GM21576 (cell line): ENCODE measurements around the gene ERBB4.
A peak's percentile ranks its signal among the peaks of the same experiment; 100 is the strongest.
"Not testable (repeated sequence)": the region's sequence is repeated elsewhere in the genome, so short reads cannot be mapped to it uniquely, and the experiment has no call there.

Experiments used
- ATAC-seq: cut with Tn5 transposase; IDR thresholded peaks from one replicate; pipeline ENCODE4 v1.9.1; 2021; ENCODE audit warnings: mild to moderate bottlenecking, moderate library complexity; ENCODE audit not compliant: unreplicated experiment

ERBB4 gene

DNA sequence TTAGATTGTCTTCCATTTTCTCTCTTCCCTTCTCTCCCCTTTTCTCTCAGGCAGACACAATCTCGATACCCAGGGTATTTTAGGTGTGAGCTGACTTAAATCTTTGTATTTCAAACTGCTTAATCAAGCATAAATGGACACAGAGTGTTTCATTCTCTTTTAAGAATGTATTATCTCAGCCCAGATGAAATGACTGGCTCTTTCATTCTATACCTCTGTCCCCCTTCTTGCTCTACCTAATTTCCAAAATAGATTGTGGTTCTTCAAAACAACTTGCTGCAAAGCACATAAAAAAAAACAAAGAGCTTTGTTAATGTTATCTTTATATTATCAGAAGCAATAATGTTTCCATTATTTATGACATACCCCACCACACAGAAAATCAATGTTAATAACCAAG lies 514.6 kb downstream of the ERBB4 start:
- ATAC-seq, result no peak

DNA sequence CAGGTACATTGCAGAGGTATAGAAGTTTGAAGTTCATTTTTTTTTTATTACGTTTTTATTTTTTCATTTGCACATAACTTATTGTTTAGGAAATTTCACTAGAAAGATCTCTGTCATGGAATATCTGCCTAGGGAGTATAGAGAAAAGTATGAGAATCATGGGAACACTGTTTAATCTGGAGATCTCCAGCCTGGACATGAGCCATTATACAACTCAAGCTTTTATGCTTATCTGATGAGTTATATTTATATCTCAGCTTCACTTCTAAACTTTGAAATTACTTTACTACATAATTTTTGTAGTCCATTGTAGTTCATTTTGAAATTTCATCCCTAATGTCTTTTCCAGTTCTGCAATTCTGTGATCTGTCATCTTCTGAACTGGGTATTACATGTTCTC lies 515.6 kb downstream of the ERBB4 start:
- ATAC-seq, result no peak

- ATAC-seq, result no peak
These were observed 516.7 kb downstream of the ERBB4 start for GRCh38 chr2:212021947-212022346.

DNA sequence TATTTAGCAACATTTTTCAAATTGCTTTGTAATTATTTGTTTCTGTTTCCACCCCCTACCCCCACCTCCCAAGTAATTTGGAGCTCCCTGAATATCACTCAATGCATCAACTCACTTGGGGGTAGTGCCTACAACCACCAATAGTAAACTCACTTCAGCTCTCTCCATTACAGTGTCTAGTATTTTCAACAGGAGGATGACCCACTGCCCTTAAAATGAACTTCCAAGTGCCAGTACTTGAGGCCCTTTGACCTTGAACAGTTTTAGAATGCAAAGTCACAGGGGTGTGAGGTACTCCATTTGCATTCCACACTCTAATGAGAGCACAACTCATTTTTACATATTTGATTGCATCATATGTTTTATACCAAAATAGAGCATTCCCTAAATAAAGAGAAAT lies 523.0 kb downstream of the ERBB4 start:
- no peak for ATAC-seq

- no peak for ATAC-seq
These were observed 525.0 kb downstream of the ERBB4 start for GRCh38 chr2:212013626-212014025.

DNA sequence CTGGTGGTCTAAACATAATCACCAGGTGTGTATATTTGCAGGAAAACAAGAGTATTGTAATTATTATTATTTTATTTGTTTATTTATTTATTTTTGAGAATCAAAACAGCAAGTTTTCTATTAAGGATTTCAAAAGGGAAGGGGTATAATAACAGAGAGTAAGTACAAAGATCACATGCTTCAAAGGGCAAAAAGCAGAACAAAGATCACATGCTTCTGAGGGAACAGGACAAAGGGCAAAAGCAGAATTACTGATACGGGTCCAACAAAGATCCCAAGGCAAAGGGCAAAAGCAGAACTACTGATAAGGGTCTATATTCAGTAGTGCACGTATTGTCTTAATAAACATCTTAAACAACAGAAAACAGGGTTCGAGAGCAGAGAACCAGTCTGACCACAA lies 528.3 kb downstream of the ERBB4 start:
- not testable (repeated sequence) for ATAC-seq

DNA sequence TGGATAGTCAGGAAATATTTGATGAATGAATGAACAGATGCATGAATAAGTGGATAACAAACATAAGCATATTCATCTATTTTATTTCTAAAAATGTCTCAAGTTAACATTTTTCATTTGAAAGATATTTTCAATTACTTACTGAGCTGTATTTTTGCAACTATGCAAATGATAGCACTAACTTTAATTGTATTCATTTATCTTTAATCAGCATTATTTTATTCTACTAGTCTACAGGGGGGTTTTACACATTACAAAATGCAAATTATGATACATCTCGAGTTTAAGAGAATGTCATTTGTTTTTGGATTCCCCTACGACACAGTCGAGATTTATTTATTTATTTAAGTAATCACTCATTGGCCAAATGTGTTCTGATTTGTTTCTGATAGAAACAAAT lies 530.6 kb downstream of the ERBB4 start:
- no peak for ATAC-seq

DNA sequence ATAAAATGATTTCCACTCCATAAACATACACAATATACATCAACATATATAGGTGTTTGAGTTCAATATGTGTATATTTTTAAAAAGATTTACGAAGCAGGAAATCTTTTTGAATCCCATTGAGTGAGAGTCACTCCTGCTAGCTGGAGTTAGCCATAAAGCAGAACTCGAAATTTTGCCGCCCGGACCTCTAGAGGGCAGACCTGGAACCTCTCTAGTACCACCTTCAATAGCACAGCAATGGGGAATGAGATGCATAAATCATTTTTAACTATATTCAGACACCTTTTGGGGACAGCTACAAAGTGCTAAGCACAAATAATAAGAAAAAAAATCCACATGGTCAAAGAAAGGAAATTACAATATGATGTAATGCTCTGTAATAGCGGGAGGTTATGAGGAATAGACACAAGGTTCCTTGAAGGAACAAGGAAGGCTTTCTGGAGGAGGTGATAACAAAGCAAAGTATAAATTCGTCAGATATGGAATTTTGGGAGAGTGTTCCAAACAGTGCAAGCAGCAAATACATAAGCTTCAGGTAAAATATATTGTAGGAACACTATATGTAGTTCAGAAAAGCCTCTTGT lies 533.4 kb downstream of the ERBB4 start:
- ATAC-seq, result peak; percentile 87

DNA sequence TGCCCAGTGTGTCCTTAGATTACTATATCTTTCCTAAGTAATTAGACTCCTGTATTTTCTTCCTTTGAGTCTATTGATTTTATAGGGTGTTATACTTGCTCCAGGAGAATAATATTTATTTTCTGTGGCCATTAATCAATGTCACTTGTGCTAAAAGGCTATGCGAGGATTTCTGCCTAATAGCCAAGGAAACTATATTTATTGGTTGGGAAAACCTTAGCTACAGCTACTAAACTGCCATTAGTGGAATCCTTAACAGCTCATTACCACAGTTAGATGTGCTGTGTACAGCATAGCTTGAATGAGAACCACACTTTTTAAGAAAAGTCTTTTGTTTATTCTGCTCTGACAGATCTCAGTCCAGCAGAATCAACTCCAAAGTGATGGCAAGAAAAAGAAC lies 537.3 kb downstream of the ERBB4 start:
- no peak for ATAC-seq

- no peak for ATAC-seq
These were observed 541.7 kb downstream of the ERBB4 start for GRCh38 chr2:211996857-211997256.

DNA sequence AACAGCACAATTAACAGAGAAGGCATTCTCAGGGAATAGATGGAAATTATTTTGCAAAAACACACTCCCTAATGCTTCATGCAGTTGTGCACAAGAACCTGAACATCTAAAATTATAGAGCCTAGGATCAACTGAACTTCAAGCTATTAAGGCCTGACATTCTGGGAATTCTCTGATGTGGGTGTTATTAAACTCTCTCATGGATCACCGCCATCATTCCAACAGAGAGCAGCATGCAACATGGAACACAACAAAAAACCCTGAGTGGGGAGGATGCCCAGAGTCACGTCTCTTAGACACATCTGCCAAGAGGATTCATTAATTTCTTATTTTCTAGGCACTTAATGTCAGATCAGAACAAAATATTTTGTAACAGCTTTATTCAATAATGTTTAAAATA lies 543.8 kb downstream of the ERBB4 start:
- ATAC-seq, result no peak

GRCh38 chr2:211990335-211990734 lies 548.3 kb downstream of the ERBB4 start:
- ATAC-seq, result no peak

DNA sequence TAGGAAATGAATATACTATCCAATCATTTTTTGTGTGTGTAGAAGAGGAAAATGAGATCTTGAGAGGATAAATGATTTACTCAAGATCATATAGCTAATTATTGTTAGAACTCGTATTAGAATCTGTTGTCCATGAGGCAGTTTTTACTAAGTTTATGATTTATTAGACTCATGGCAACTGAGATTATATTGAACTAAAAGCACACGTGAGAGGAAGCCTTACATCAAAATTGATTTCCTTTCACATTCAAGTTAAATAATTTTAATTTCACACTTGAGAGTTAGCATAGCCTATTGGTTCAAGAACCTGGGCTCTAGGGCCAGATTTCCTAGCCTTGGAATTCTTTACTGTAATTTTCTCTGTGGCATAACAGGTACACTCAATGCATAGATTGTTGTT lies 552.3 kb downstream of the ERBB4 start:
- no peak for ATAC-seq

GRCh38 chr2:211985393-211985792 lies 553.2 kb downstream of the ERBB4 start:
- no peak for ATAC-seq

DNA sequence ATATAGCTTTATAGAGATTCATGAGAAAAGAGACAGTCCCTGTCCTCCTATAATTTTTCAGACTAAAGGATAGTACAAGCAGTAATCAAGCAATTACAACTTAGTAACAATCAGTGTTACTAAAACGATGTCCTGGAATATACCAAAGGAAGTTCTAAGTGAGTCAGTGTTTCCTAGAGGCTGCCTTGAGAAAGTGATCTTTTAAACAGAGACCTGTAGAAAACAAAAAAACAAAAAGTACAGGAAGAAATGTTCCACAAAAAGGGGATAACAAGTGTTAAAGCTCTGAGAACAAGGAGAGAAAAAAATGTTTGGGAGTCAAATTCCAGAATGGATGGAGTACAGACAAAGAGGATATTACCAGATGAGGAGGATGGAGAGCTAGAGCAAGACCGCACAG lies 556.4 kb downstream of the ERBB4 start:
- no peak for ATAC-seq

GRCh38 chr2:211981451-211981850 lies 557.2 kb downstream of the ERBB4 start:
- ATAC-seq, result no peak

GRCh38 chr2:211976076-211976475 lies 562.5 kb downstream of the ERBB4 start:
- ATAC-seq, result no peak

GRCh38 chr2:211967234-211967633 lies 571.4 kb downstream of the ERBB4 start:
- no peak for ATAC-seq

DNA sequence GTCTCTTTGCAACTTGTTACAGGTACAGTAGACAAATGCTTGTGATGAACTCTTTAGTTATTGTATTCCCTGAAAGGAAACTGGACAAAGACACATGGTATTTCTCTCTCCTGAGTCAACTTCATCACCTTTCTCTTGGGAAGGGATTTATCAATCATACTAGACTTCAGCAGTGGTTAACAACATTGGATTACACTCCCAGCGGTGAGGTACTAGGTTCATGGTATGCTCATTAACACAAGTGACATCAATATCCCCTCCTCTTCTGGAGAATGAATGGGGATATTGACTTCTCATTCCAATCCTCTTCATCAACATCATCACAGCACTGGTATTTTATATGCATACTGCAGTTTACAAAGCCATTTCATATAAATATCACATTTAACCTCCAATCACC lies 574.6 kb downstream of the ERBB4 start:
- ATAC-seq, result no peak

DNA sequence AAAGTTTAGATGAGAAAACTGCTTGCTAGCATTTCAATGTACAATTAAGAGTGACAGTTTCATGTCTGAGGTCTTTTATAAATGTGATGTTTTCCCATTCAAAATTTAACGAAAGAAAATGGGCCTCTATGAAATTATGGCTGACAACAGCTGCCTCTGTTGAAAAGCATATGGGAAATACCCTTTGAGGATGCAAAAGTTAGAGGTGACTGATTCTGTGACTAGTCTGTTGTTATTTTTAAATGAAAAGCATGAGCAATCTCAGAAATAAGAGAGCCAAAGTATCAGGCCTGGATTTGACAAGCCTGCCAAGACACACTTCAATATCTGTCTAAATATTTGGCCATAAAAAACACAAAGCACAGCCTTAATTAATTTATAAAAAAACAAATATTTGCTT lies 580.8 kb downstream of the ERBB4 start:
- peak; percentile 99 for ATAC-seq

DNA sequence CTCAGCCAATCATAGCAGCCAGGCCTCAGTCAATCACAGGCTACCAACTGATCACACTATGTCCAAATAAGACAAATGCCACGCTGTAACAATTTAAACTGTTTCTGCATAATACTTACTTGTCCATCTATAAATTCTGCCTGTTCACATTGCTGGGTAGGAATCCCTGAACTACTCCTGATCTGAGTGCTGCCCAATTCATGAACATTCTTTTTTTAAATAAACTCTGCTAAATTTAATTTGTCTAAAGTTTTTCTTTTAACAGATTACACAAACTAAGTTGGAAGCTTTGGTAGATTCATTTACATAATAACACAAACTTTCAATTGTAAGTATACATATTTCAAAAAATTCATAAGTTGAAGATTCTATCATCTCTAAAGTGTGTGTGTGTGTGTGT lies 583.0 kb downstream of the ERBB4 start:
- no peak for ATAC-seq

- ATAC-seq, result no peak
These were observed 589.7 kb downstream of the ERBB4 start for GRCh38 chr2:211948932-211949331.

DNA sequence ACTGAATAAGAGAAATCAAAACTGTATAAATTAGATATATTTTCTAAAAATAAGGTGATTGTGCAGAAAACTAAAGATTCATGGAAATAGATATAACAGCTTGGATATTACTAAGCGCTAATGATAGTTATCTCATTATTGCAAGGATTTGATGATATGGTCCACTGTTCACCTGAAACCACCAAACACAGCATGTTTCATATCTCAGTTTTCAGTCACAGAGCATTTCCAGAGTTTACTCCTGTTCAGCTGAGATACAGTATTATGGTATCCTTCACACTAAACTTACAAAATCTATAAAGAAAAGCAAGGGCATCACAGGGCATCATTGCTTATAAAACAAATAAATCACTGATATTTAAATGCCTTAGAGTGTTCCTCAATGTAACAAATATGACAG lies 591.6 kb downstream of the ERBB4 start:
- peak; percentile 58 for ATAC-seq

DNA sequence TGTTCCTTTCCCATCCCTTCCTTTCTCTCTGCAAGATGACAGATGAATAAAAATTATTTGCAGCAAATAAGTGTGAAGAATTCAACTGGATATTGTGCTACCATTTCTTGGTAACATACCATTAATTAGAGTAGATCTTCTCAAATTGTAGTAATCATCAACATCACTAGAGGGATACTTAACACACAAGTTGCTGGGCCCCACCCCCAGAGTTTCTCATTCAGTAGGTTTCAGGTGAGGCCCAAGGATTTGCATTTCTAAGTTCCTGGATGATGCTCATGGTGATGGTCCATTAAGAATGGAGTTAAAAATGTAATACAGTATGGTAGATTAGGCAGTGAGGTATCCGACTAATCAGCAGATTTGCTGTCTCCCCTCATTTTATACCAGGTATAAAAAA lies 594.0 kb downstream of the ERBB4 start:
- ATAC-seq, result peak; percentile 78
